Astrocyte of the spinal cord (primary cell): Measurements from ENCODE around the gene EIF5A.
A peak's percentile ranks its signal among the peaks of the same experiment; 100 is the strongest.

Experiments used
- DNase-seq: peaks from one replicate; pipeline ENCODE4 v3.0.0; 2011; ENCODE audit warnings: low read depth, low spot score
- H3K4me3 ChIP-seq: 2 replicates; pipeline ENCODE4 v1.5.1; 2011; ENCODE audit warnings: low read depth, mild to moderate bottlenecking, low read length, moderate library complexity
- in situ Hi-C: cut with HindIII; loops from 2 replicates; pipeline ENCODE4 v1.10.0; 2017; ENCODE audit warnings: low sequenced_read_pairs
- TF ChIP-seq, protein P1 (sequence below): IDR thresholded peaks from 2 replicates; pipeline ENCODE4 v1.5.1; 2012; ENCODE audit warnings: low read depth, mild to moderate bottlenecking, low read length, inconsistent platforms

EIF5A gene

DNA sequence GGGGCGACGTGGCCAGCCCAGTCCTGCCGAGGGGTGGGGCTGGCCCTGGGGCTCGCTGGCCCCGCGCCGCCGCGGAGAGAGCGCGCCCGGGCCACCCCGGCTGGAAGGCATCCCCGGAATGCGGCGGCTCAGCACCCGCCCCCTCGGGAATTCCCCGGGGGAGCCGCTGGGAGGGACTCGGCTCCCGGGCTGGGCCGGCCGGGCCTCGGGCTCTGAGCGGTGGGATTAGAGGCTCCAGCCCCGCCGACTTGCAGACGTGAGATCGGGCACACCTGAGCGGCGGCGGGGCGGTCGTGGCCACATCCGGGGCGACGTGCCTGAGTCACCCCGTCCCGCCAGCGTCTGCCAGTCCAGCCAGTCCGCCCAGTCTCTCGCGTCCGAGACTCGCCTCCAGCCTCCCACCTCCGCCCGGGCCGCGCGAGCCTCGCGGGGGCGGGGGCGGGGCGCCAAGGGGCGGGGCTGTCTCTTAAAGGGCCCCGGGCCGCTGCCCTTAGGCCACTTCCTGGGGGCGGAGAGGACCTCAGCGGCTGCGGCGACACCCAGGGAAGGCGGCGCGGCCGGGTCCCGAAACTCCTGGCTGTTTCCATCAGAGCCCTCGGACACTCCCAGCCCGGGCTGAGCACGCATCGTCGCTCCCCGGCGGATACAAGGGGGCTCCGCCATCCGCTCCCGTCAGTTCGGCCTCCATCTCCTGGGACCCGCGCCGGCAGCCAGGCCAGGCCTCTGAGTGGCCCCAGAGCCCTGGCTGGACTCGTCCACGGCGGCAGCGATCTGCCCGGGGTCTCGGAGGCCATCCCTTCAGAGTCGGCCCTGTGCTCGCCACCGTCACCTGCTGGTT lies 44.5 kb downstream of the EIF5A start, which contains the start of gene KCTD11:
Gene KCTD11, plus strand, starts transcription at position 498 of the 838 bp plus-strand sequence.
- TF ChIP-seq, protein P1, sequence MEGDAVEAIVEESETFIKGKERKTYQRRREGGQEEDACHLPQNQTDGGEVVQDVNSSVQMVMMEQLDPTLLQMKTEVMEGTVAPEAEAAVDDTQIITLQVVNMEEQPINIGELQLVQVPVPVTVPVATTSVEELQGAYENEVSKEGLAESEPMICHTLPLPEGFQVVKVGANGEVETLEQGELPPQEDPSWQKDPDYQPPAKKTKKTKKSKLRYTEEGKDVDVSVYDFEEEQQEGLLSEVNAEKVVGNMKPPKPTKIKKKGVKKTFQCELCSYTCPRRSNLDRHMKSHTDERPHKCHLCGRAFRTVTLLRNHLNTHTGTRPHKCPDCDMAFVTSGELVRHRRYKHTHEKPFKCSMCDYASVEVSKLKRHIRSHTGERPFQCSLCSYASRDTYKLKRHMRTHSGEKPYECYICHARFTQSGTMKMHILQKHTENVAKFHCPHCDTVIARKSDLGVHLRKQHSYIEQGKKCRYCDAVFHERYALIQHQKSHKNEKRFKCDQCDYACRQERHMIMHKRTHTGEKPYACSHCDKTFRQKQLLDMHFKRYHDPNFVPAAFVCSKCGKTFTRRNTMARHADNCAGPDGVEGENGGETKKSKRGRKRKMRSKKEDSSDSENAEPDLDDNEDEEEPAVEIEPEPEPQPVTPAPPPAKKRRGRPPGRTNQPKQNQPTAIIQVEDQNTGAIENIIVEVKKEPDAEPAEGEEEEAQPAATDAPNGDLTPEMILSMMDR: no peak
- H3K4me3 ChIP-seq: peak within 1 kb of the TSS; percentile 83
- DNase-seq: peak; percentile 89
- in situ Hi-C loops: no loop called here

DNA sequence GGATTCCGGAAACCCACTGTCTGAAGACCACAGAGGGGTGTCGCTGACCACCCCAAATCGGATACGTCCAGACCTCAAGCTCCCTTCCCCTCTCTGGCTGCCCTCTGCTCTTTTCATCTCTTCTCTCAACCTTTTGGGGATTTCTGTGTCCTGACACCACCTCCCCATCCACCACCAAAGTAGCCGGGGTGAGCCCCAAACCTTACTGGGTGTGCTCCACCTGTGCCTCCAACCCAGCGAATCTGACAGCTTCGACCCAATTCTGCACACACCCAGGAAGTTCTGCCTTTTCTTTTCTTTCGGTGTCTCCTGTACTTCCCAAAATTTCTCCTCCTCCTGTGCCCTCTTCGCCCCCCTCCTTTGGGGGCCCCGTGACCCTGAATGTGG lies 45.1 kb downstream of the EIF5A start:
- TF ChIP-seq, protein P1: peak; percentile 75

DNA sequence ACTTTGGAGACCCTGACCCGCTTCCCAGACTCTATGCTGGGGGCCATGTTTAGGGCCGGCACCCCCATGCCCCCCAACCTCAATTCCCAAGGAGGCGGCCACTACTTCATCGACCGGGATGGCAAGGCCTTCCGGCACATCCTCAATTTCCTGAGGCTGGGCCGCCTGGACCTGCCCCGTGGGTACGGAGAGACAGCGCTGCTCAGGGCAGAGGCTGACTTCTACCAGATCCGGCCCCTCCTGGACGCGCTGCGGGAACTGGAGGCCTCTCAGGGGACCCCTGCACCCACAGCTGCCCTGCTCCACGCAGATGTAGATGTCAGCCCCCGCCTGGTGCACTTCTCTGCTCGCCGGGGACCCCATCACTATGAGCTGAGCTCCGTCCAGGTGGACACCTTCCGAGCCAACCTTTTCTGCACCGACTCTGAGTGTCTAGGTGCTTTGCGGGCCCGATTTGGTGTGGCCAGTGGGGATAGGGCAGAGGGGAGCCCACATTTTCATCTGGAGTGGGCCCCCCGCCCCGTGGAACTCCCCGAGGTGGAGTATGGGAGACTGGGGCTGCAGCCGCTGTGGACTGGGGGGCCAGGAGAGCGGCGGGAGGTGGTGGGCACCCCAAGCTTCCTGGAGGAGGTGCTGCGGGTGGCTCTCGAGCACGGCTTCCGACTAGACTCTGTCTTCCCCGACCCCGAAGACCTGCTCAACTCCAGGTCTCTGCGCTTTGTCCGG lies 45.6 kb downstream of the EIF5A start:
- no peak for DNase-seq
- in situ Hi-C loops: no loop called here
- peak overlapping the region; percentile 83 for H3K4me3 ChIP-seq
- TF ChIP-seq, protein P1: no peak

More for the DNA sequence above, 45.1 kb downstream of the EIF5A start:
- in situ Hi-C loops: no loop called here
- DNase-seq: no peak
- peak overlapping the region; percentile 83 for H3K4me3 ChIP-seq

DNA sequence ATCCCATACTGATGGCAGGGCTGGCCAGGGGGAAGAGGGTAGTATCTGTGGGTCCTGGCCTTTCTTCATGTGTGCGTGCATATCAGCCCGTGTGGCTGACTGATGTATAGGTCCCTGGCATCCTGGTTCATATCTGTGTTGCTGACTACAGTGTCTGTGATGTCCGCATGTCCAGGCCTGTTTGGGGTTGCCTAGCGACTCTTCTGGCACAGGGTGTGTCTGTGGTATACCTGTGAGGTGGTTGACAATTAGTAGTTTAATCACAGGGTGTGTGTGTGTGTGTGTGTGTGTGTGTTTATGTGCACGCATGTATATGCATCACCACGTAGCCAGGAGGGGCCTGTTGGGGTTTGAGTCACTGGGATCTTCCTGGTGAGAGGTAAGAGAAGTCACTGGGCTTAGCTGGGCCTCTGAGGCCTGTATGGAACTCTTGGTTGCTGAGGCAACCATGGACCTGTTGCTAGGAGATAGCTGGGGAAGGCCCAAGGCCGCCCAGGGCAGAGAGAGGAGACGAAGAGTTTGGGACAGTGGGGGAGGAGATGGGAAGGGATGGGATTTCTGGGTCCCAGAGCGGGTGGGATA lies 46.9 kb downstream of the EIF5A start:
- TF ChIP-seq, protein P1: no peak
- peak; percentile 48 for DNase-seq
- no peak overlapping the region for H3K4me3 ChIP-seq
- in situ Hi-C loops: no loop called here

DNA sequence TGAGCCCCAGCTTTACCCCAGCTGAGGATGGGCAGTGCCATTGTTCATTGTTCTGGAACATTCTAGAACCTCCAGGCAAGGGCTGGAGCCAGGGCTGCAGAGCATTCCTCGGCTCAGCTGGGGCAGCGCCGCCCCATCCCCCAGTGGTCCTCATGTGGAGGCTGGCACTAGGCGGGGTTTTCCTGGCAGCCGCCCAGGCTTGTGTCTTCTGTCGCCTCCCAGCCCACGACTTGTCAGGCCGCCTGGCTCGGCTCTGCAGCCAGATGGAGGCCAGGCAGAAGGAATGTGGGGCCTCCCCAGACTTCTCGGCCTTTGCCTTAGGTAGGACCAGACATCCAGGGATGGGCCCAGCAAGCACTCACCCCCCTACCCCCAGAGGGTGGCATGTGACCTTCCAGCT lies 47.6 kb downstream of the EIF5A start, which contains the start of gene TMEM95:
Gene TMEM95, plus strand, starts transcription at position 104 of the 400 bp plus-strand sequence. Its CDS starts 49 bp downstream, at position 153.
- no peak within 1 kb of the TSS for H3K4me3 ChIP-seq
- TF ChIP-seq, protein P1: no peak
- no peak for DNase-seq
- in situ Hi-C loops: no loop called here

DNA sequence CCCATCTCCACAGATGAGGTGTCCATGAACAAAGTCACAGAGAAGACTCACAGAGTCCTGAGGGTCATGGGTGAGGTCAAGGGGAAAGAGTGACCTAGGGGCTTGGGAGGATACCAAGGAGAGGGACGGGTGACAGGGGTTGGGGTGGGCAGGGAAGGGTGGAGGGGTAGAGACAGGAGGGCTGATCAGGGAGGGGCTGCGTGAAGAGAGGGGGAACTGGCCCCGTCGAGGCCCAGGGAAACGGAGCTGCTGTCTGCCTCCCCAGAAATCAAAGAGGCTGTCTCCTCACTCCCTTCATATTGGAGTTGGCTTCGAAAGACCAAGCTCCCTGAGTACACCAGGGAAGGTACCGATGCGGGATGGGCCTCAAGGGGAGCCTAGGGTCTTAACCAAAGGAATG lies 48.1 kb downstream of the EIF5A start:
- in situ Hi-C loops: no loop called here
- DNase-seq: no peak
- TF ChIP-seq, protein P1: no peak
- H3K4me3 ChIP-seq: no peak overlapping the region
